Type B pancreatic cell (in vitro differentiated cells): Measurements from ENCODE around the gene COL6A1. TPM values are rescaled to one million over a fixed set of nuclear protein-coding genes. Genes with fewer than 3 reads are reported as not detected.

Source experiments
- DNase-seq: peaks from one replicate; pipeline ENCODE4 v3.0.0; 2021; ENCODE audit warnings: mixed read lengths; ENCODE audit not compliant: unreplicated experiment; ENCODE audit errors: extremely low spot score
- H3K27ac Mint-ChIP-seq: 2 replicates; pipeline ENCODE4 v1.8.0; 2021; ENCODE audit warnings: mild to moderate bottlenecking, mixed read lengths
- H3K27me3 Mint-ChIP-seq: 2 replicates; pipeline ENCODE4 v1.8.0; 2021; ENCODE audit warnings: mixed read lengths
- H3K36me3 Mint-ChIP-seq: 2 replicates; pipeline ENCODE4 v1.8.0; 2021; ENCODE audit warnings: mixed read lengths
- H3K4me1 Mint-ChIP-seq: one replicate; pipeline ENCODE4 v1.8.0; 2021; ENCODE audit warnings: mixed read lengths; ENCODE audit not compliant: unreplicated experiment
- H3K4me3 Mint-ChIP-seq: 2 replicates; pipeline ENCODE4 v1.8.0; 2021; ENCODE audit warnings: mild to moderate bottlenecking, mixed read lengths
- H3K9me3 Mint-ChIP-seq: 2 replicates; pipeline ENCODE4 v1.8.0; 2021; ENCODE audit warnings: mixed read lengths
- total RNA-seq: library from RNA; stranded (reverse); gene quantifications from 2 replicates; pipeline ENCODE4 v1.2.1, GENCODE V29; 2021; ENCODE audit warnings: low replicate concordance
- TF ChIP-seq, protein P1 (sequence below): fragments of 200-600 bp; sonication (generic); conservative IDR thresholded peaks from 2 replicates; pipeline ENCODE4 v1.5.0; 2021; ENCODE audit warnings: antibody characterized with exemption, mild to moderate bottlenecking

The COL6A1 gene
- total RNA-seq, 1 donor from 2014 or later: 167 TPM

- Mint-ChIP-seq H3K9me3 (no peaks in the 10 kb centered on the region), H3K4me1 (peaks cover 23% of the 10 kb centered on the region), H3K27me3 (no peaks in the 10 kb centered on the region), H3K36me3 (no peaks in the 10 kb centered on the region), H3K4me3 (no peak overlapping the region), H3K27ac (no peak overlapping the region)
- no peak for DNase-seq
- TF ChIP-seq, protein P1, sequence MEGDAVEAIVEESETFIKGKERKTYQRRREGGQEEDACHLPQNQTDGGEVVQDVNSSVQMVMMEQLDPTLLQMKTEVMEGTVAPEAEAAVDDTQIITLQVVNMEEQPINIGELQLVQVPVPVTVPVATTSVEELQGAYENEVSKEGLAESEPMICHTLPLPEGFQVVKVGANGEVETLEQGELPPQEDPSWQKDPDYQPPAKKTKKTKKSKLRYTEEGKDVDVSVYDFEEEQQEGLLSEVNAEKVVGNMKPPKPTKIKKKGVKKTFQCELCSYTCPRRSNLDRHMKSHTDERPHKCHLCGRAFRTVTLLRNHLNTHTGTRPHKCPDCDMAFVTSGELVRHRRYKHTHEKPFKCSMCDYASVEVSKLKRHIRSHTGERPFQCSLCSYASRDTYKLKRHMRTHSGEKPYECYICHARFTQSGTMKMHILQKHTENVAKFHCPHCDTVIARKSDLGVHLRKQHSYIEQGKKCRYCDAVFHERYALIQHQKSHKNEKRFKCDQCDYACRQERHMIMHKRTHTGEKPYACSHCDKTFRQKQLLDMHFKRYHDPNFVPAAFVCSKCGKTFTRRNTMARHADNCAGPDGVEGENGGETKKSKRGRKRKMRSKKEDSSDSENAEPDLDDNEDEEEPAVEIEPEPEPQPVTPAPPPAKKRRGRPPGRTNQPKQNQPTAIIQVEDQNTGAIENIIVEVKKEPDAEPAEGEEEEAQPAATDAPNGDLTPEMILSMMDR: no peak
Measured at GRCh38 chr21:46022551-46023525, 41.3 kb downstream of the COL6A1 start.

- TF ChIP-seq, protein P1: no peak
- Mint-ChIP-seq H3K27ac (no peak overlapping the region), H3K27me3 (no peaks in the 10 kb centered on the region), H3K9me3 (no peaks in the 10 kb centered on the region), H3K4me1 (peaks cover 29% of the 10 kb centered on the region), H3K4me3 (no peak overlapping the region), H3K36me3 (no peaks in the 10 kb centered on the region)
- DNase-seq: no peak
Measured at GRCh38 chr21:46023555-46023954, 42.0 kb downstream of the COL6A1 start.

DNA sequence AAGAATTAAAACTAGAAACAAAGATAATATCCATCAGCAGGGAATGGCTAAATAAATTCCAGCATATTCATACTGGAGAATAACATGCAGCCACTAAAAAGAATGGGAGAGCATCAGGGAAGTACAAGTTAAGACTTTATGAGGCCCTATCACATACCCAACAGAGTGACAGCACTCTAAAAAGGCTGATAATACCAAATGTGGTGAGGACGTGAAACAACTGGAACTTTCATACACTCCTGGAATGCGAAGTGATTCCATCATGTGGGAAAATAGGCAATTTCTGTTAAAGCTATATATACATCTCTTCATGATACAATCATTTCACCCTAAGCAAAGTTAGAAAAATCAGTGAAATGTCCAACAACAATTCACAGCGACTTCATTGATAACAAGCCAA, 42.6 kb downstream of the COL6A1 start:
- peak overlapping the region; percentile 17 for H3K27ac Mint-ChIP-seq
- H3K27me3 Mint-ChIP-seq: no peaks in the 10 kb centered on the region
- peaks cover 3% of the 10 kb centered on the region for H3K9me3 Mint-ChIP-seq
- no peaks in the 10 kb centered on the region for H3K36me3 Mint-ChIP-seq
- TF ChIP-seq, protein P1: no peak
- H3K4me1 Mint-ChIP-seq: peaks cover 27% of the 10 kb centered on the region
- DNase-seq: no peak
- no peak overlapping the region for H3K4me3 Mint-ChIP-seq

GRCh38 chr21:46025113-46025770, 43.7 kb downstream of the COL6A1 start:
- Mint-ChIP-seq H3K4me1 (peaks cover 27% of the 10 kb centered on the region), H3K27ac (peak overlapping the region; percentile 80), H3K27me3 (no peaks in the 10 kb centered on the region), H3K9me3 (peaks cover 13% of the 10 kb centered on the region), H3K4me3 (peak overlapping the region; percentile 60), H3K36me3 (no peaks in the 10 kb centered on the region)
- TF ChIP-seq, protein P1: no peak
- no peak for DNase-seq

- H3K4me3 Mint-ChIP-seq: no peak overlapping the region
- TF ChIP-seq, protein P1: no peak
- no peak for DNase-seq
- no peaks in the 10 kb centered on the region for H3K27me3 Mint-ChIP-seq
- H3K27ac Mint-ChIP-seq: no peak overlapping the region
- H3K36me3 Mint-ChIP-seq: no peaks in the 10 kb centered on the region
- peaks cover 14% of the 10 kb centered on the region for H3K9me3 Mint-ChIP-seq
- peaks cover 27% of the 10 kb centered on the region for H3K4me1 Mint-ChIP-seq
Measured at GRCh38 chr21:46027851-46028493, 46.4 kb downstream of the COL6A1 start.
